Naive thymus-derived CD4-positive, alpha-beta T cell (primary cell): ENCODE results near the gene LMAN1L. TPM values are rescaled to one million over a fixed set of nuclear protein-coding genes. Genes with fewer than 3 reads are reported as not detected.
A peak's percentile ranks its signal among the peaks of the same experiment; 100 is the strongest.

Experiments used
- ATAC-seq: fragments of 150-1000 bp; cut with Tn5 transposase; 2 replicates; pipeline ENCODE4 v1.10.0; 2021; ENCODE audit warnings: mild to moderate bottlenecking, moderate library complexity
- CTCF ChIA-PET: fragments of 350-600 bp; sonication (Branson Sonifier 250); formaldehyde crosslinking; loops from one replicate; lab custom pipeline; 2021; ENCODE audit warnings: antibody characterized with exemption; lab: Charles Lee
- POLR2A ChIA-PET: fragments of 350-600 bp; sonication (Branson Sonifier 250); formaldehyde crosslinking; loops from one replicate; lab custom pipeline; 2021; ENCODE audit warnings: antibody characterized with exemption, inconsistent platforms; lab: Charles Lee
- DNase-seq, 9 donors: peaks; one replicate each; pipeline versions ENCODE4 v3.0.0 to v3.0.0-alpha.2; 2020 to 2022; ENCODE audit warnings: mixed read lengths in 1 of 9
- H3K27ac ChIP-seq: one replicate; pipeline ENCODE4 v1.7.0; 2013; ENCODE audit warnings: mild to moderate bottlenecking, low read depth, low read length, moderate library complexity
- H3K27me3 ChIP-seq, 2 donors: one replicate each; pipeline ENCODE4 v1.7.0; 2013; ENCODE audit warnings: low read length in 2 of 2, mild to moderate bottlenecking in 2 of 2, moderate library complexity in 2 of 2; ENCODE audit not compliant: control insufficient read depth in 2 of 2, insufficient read depth in 2 of 2
- H3K36me3 ChIP-seq, 3 experiments: 1 replicate in 2 of 3; 2 replicates in 1 of 3; pipeline ENCODE4 v1.7.0; 2013; ENCODE audit warnings: low read length in 3 of 3, mild to moderate bottlenecking in 3 of 3, moderate library complexity in 1 of 3; ENCODE audit not compliant: insufficient read depth in 3 of 3, control insufficient read depth in 2 of 3
- H3K4me1 ChIP-seq, 2 donors: one replicate each; pipeline ENCODE4 v1.7.0; 2013; ENCODE audit warnings: low read length in 2 of 2, mild to moderate bottlenecking in 2 of 2, moderate library complexity in 1 of 2; ENCODE audit not compliant: control insufficient read depth in 2 of 2, insufficient read depth in 2 of 2
- H3K4me3 ChIP-seq: 2 replicates; pipeline ENCODE4 v1.7.0; 2013; ENCODE audit warnings: mild to moderate bottlenecking, low read length
- H3K9me3 ChIP-seq, 3 experiments: 1 replicate in 2 of 3; 2 replicates in 1 of 3; pipeline ENCODE4 v1.7.0; 2013; ENCODE audit warnings: low read length in 3 of 3; ENCODE audit not compliant: control insufficient read depth in 2 of 3
- H3K27ac Mint-ChIP-seq, 9 donors: one replicate each; pipeline ENCODE4 v1.8.0; 2020 to 2022; ENCODE audit warnings: mixed read lengths in 9 of 9, mild to moderate bottlenecking in 8 of 9, moderate library complexity in 5 of 9, inconsistent platforms in 2 of 9
- H3K27me3 Mint-ChIP-seq, 5 donors: one replicate each; pipeline ENCODE4 v1.8.0; 2021 to 2022; ENCODE audit warnings: mixed read lengths in 5 of 5, mild to moderate bottlenecking in 1 of 5
- H3K36me3 Mint-ChIP-seq, 5 donors: one replicate each; pipeline ENCODE4 v1.8.0; 2020 to 2022; ENCODE audit warnings: mixed read lengths in 5 of 5, mild to moderate bottlenecking in 3 of 5, inconsistent platforms in 1 of 5
- H3K4me1 Mint-ChIP-seq, 7 donors: one replicate each; pipeline ENCODE4 v1.8.0; 2020 to 2022; ENCODE audit warnings: mixed read lengths in 7 of 7, mild to moderate bottlenecking in 3 of 7, inconsistent platforms in 1 of 7
- H3K4me3 Mint-ChIP-seq, 10 donors: one replicate each; pipeline ENCODE4 v1.8.0; 2020 to 2022; ENCODE audit warnings: mild to moderate bottlenecking in 10 of 10, mixed read lengths in 10 of 10, moderate library complexity in 6 of 10, inconsistent platforms in 2 of 10
- H3K9me3 Mint-ChIP-seq, 11 donors: one replicate each; pipeline ENCODE4 v1.8.0; 2020 to 2022; ENCODE audit warnings: mixed read lengths in 11 of 11, mild to moderate bottlenecking in 4 of 11, inconsistent platforms in 1 of 11, moderate library complexity in 1 of 11
- intact Hi-C, 2 donors: fragments of 100-400 bp; cut with micrococcal nuclease; formaldehyde crosslinking; loops; one replicate each; pipeline ENCODE4 v1.15.1; 2023
- polyA plus RNA-seq, 2 donors: library from polyadenylated mRNA; unstranded; fragments of 300-500 nt; fragmentation: Illumina TruSeq; gene quantifications; one replicate each; pipeline ENCODE4 v1.2.3, GENCODE V29; 2021
- total RNA-seq, 6 experiments: library from RNA in 5 of 6; stranded (reverse) in 5 of 6; gene quantifications; 1 replicate in 5 of 6; 2 replicates in 1 of 6; pipeline ENCODE4 v1.2.3 and lab custom pipeline; 2021 to 2026

Gene LMAN1L
- total and polyA plus RNA-seq, 7 experiments from 2014 or later = 0.35 to 2.4 (median 1.3) TPM; not detected in 2

- Mint-ChIP-seq H3K4me1 (peaks cover 14 to 42% (median 32%) of the 10 kb centered on the region in 7 donors), H3K27me3 (peaks cover 0 to 7% (median 5%) of the 10 kb centered on the region in 5 donors), H3K36me3 (no peaks in the 10 kb centered on the region), H3K4me3 (no peak overlapping the region), H3K27ac (no peak overlapping the region), H3K9me3 (no peaks in the 10 kb centered on the region)
- Histone ChIP-seq H3K36me3 (no peaks in the 10 kb centered on the region), H3K4me3 (no peak overlapping the region), H3K27ac (no peak overlapping the region), H3K27me3 (no peaks in the 10 kb centered on the region), H3K9me3 (no peaks in the 10 kb centered on the region), H3K4me1 (peaks cover 7 to 24% of the 10 kb centered on the region in 2 donors)
- DNase-seq (no peak), ATAC-seq (no peak)
- POLR2A ChIA-PET = interaction anchor here (0.6 to 24.4 kb wide), 12 partner anchors 8 to 988 kb away, joined by 3 to 1077 read pairs (median 4); partner anchors contain the start of gene CSK
- intact Hi-C loops = loop anchor here (1.0 to 2.0 kb wide), 7 partner anchors 31 to 396 kb away; partner anchors contain the start of gene ULK3 (in 1 of the 2)
- CTCF ChIA-PET = interaction anchor here (0.6 to 18.2 kb wide), 29 partner anchors 8 to 1765 kb away, joined by 3 to 1110 read pairs (median 5); partner anchors contain the start of genes CPLX3, CSK and FAM219B
Measured at GRCh38 chr15:74769463-74770025, 43.1 kb upstream of the LMAN1L start.

GRCh38 chr15:74770211-74770903 lies 42.3 kb upstream of the LMAN1L start:
- Mint-ChIP-seq H3K4me1 (peaks cover 18 to 47% (median 38%) of the 10 kb centered on the region in 7 donors), H3K27ac (no peak overlapping the region)
- intact Hi-C loops = loop anchor here in 1 of 2 donors (2.0 kb wide), 1 partner anchor 72 kb away; the partner anchor contains the start of gene ULK3

GRCh38 chr15:74773329-74773728 lies 39.3 kb upstream of the LMAN1L start:
- no peaks in the 10 kb centered on the region for H3K27me3 ChIP-seq
- intact Hi-C loops = no loop called here
- ChIA-PET POLR2A (interaction anchor here (5.6 to 24.4 kb wide), 2 partner anchors 8 to 24 kb away, joined by 29 to 1077 read pairs; partner anchors contain the start of gene CSK), CTCF (interaction anchor here (0.8 to 18.2 kb wide), 4 partner anchors 8 to 177 kb away, joined by 4 to 1110 read pairs (median 151); partner anchors contain the start of gene CSK)
- H3K36me3 Mint-ChIP-seq = peaks cover 0 to 2% (median 0%) of the 10 kb centered on the region in 5 donors
- H3K9me3 ChIP-seq = no peaks in the 10 kb centered on the region
- ATAC-seq (no peak), DNase-seq (no peak)
- no peak overlapping the region for H3K4me3 ChIP-seq
- H3K4me3 Mint-ChIP-seq = no peak overlapping the region
- peaks cover 31 to 56% of the 10 kb centered on the region in 2 donors for H3K4me1 ChIP-seq
- no peaks in the 10 kb centered on the region for H3K36me3 ChIP-seq
- H3K27me3 Mint-ChIP-seq = peaks cover 0 to 5% (median 4%) of the 10 kb centered on the region in 5 donors
- H3K4me1 Mint-ChIP-seq = peaks cover 41 to 77% (median 68%) of the 10 kb centered on the region in 7 donors
- peak overlapping the region in 6 of 9 donors; percentile 60 to 100 (median 74) for H3K27ac Mint-ChIP-seq
- H3K27ac ChIP-seq = no peak overlapping the region
- H3K9me3 Mint-ChIP-seq = no peaks in the 10 kb centered on the region

More at GRCh38 chr15:74770211-74770903, 42.3 kb upstream of the LMAN1L start:
- no peak overlapping the region for H3K27ac ChIP-seq
- no peaks in the 10 kb centered on the region for H3K9me3 Mint-ChIP-seq
- peaks cover 0 to under 1% (median 0%) of the 10 kb centered on the region in 5 donors for H3K36me3 Mint-ChIP-seq
- CTCF ChIA-PET = interaction anchor here (0.6 to 18.2 kb wide), 29 partner anchors 7 to 401 kb away, joined by 3 to 1110 read pairs (median 5); partner anchors contain the start of genes CPLX3, CSK and FAM219B
- peaks cover 0 to 7% (median 5%) of the 10 kb centered on the region in 5 donors for H3K27me3 Mint-ChIP-seq
- H3K4me3 ChIP-seq = no peak overlapping the region
- H3K4me1 ChIP-seq = peaks cover 7 to 29% of the 10 kb centered on the region in 2 donors
- H3K36me3 ChIP-seq = no peaks in the 10 kb centered on the region
- POLR2A ChIA-PET = interaction anchor here (0.7 to 24.4 kb wide), 12 partner anchors 9 to 180 kb away, joined by 3 to 1077 read pairs (median 6); partner anchors contain the start of genes CSK and FAM219B
- no peaks in the 10 kb centered on the region for H3K9me3 ChIP-seq
- H3K27me3 ChIP-seq = no peaks in the 10 kb centered on the region
- ATAC-seq (no peak), DNase-seq (no peak)
- H3K4me3 Mint-ChIP-seq = no peak overlapping the region

GRCh38 chr15:74773731-74774252 lies 38.8 kb upstream of the LMAN1L start:
- DNase-seq (no peak), ATAC-seq (no peak)
- intact Hi-C loops = no loop called here
- H3K4me1 Mint-ChIP-seq = peaks cover 46 to 78% (median 70%) of the 10 kb centered on the region in 7 donors
- H3K27ac Mint-ChIP-seq = peak overlapping the region in 8 of 9 donors; percentile 31 to 100 (median 74)
- peaks cover 0 to 3% (median under 1%) of the 10 kb centered on the region in 5 donors for H3K27me3 Mint-ChIP-seq
- H3K4me3 Mint-ChIP-seq = no peak overlapping the region
- ChIA-PET POLR2A (interaction anchor here (0.6 to 24.4 kb wide), 4 partner anchors 8 to 152 kb away, joined by 3 to 1077 read pairs (median 16); partner anchors contain the start of gene CSK), CTCF (interaction anchor here (0.8 to 18.2 kb wide), 4 partner anchors 8 to 176 kb away, joined by 4 to 1110 read pairs (median 151); partner anchors contain the start of gene CSK)
- Histone ChIP-seq H3K27ac (no peak overlapping the region), H3K4me3 (no peak overlapping the region), H3K27me3 (no peaks in the 10 kb centered on the region), H3K9me3 (no peaks in the 10 kb centered on the region), H3K36me3 (no peaks in the 10 kb centered on the region), H3K4me1 (peaks cover 36 to 59% of the 10 kb centered on the region in 2 donors)
- no peaks in the 10 kb centered on the region for H3K9me3 Mint-ChIP-seq
- H3K36me3 Mint-ChIP-seq = peaks cover 0 to 4% (median 0%) of the 10 kb centered on the region in 5 donors

GRCh38 chr15:74775132-74775562 lies 37.5 kb upstream of the LMAN1L start:
- peak overlapping the region in 8 of 9 donors; percentile 85 to 100 (median 98) for H3K27ac Mint-ChIP-seq
- no peaks in the 10 kb centered on the region for H3K9me3 Mint-ChIP-seq
- no peaks in the 10 kb centered on the region for H3K36me3 ChIP-seq
- H3K27me3 Mint-ChIP-seq = no peaks in the 10 kb centered on the region
- H3K4me1 Mint-ChIP-seq = peaks cover 59 to 89% (median 81%) of the 10 kb centered on the region in 7 donors
- peaks cover 50 to 71% of the 10 kb centered on the region in 2 donors for H3K4me1 ChIP-seq
- H3K27ac ChIP-seq = no peak overlapping the region
- ChIA-PET POLR2A (interaction anchor here (0.6 to 24.4 kb wide), 4 partner anchors 22 to 865 kb away, joined by 3 to 1077 read pairs (median 3); partner anchors contain the start of genes CLK3 and IMP3), CTCF (interaction anchor here (0.7 to 18.2 kb wide), 2 partner anchors 23 to 67 kb away, joined by 3 to 1110 read pairs; no protein-coding TSS in a partner anchor)
- peak overlapping the region in 4 of 10 donors; percentile 8 to 99 (median 20) for H3K4me3 Mint-ChIP-seq
- no peaks in the 10 kb centered on the region for H3K9me3 ChIP-seq
- DNase-seq (no peak), ATAC-seq (no peak)
- H3K27me3 ChIP-seq = no peaks in the 10 kb centered on the region
- peaks cover 0 to 7% (median 0%) of the 10 kb centered on the region in 5 donors for H3K36me3 Mint-ChIP-seq
- intact Hi-C loops = loop anchor here in 1 of 2 donors (5.0 kb wide), 1 partner anchor 132 kb away; the partner anchor contains the start of gene FAM219B
- no peak overlapping the region for H3K4me3 ChIP-seq
